ENCODE results near the gene NCOA6.

The NCOA6 gene

GRCh38 chr20:34824806-34825529 lies 483 bp downstream of the NCOA6 start:
- H4K20me1 ChIP-seq (ENCODE audit: control insufficient read depth, insufficient read depth, low read depth, low read length): peaks cover 15% of the 10 kb centered on the region; the same call in 1 of the 2 replicates
- H3K36me3 ChIP-seq (ENCODE audit: control insufficient read depth, low read length): peaks cover 7% of the 10 kb centered on the region; the same call in 1 of the 2 replicates
- no peaks in the 10 kb centered on the region for H3K9me2 ChIP-seq (replicated peaks; ENCODE audit: control insufficient read depth, low read length)
- H3K4me2 ChIP-seq (ENCODE audit: low read length): peak overlapping the region; percentile 90
- H3K4me1 ChIP-seq (ENCODE audit: control insufficient read depth, low read length): peaks cover 34% of the 10 kb centered on the region
- peaks cover 53% of the 10 kb centered on the region for H3K79me2 ChIP-seq (ENCODE audit: control insufficient read depth, low read length)
- no peaks in the 10 kb centered on the region for H3K9me3 ChIP-seq (ENCODE audit: control insufficient read depth, insufficient read depth, low read length)
- peak overlapping the region; percentile 100 for H3K4me3 ChIP-seq (ENCODE audit: low read length)
- peak overlapping the region; percentile 61 for H3K27ac ChIP-seq (ENCODE audit: low read depth, low read length)
- no peak for TF ChIP-seq EZH2phosphoT487 (IDR thresholded peaks at IDR 0.05; ENCODE audit: borderline replicate concordance, low read length)
- TF ChIP-seq, protein P1, sequence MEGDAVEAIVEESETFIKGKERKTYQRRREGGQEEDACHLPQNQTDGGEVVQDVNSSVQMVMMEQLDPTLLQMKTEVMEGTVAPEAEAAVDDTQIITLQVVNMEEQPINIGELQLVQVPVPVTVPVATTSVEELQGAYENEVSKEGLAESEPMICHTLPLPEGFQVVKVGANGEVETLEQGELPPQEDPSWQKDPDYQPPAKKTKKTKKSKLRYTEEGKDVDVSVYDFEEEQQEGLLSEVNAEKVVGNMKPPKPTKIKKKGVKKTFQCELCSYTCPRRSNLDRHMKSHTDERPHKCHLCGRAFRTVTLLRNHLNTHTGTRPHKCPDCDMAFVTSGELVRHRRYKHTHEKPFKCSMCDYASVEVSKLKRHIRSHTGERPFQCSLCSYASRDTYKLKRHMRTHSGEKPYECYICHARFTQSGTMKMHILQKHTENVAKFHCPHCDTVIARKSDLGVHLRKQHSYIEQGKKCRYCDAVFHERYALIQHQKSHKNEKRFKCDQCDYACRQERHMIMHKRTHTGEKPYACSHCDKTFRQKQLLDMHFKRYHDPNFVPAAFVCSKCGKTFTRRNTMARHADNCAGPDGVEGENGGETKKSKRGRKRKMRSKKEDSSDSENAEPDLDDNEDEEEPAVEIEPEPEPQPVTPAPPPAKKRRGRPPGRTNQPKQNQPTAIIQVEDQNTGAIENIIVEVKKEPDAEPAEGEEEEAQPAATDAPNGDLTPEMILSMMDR (IDR thresholded peaks at IDR 0.05; ENCODE audit: low read depth, low read length, poor library complexity, severe bottlenecking): peak; percentile 21
- peaks cover 5% of the 10 kb centered on the region; the same call in 1 of the 2 replicates for H3F3A ChIP-seq (ENCODE audit: control insufficient read depth, insufficient read depth)
- no peaks in the 10 kb centered on the region for H3K27me3 ChIP-seq (ENCODE audit: control insufficient read depth, low read length)

GRCh38 chr20:34824452-34824805 lies 1.0 kb downstream of the NCOA6 start:
- H3K27me3 ChIP-seq (ENCODE audit: control insufficient read depth, low read length): no peaks in the 10 kb centered on the region
- peaks cover 15% of the 10 kb centered on the region; the same call in 1 of the 2 replicates for H4K20me1 ChIP-seq (ENCODE audit: control insufficient read depth, insufficient read depth, low read depth, low read length)
- peak overlapping the region; percentile 61 for H3K27ac ChIP-seq (ENCODE audit: low read depth, low read length)
- no peaks in the 10 kb centered on the region for H3K9me3 ChIP-seq (ENCODE audit: control insufficient read depth, insufficient read depth, low read length)
- peak overlapping the region; percentile 90 for H3K4me2 ChIP-seq (ENCODE audit: low read length)
- H3K9me2 ChIP-seq (replicated peaks; ENCODE audit: control insufficient read depth, low read length): no peaks in the 10 kb centered on the region
- H3K4me3 ChIP-seq (ENCODE audit: low read length): peak overlapping the region; percentile 100
- H3F3A ChIP-seq (ENCODE audit: control insufficient read depth, insufficient read depth): peaks cover 5% of the 10 kb centered on the region; the same call in 1 of the 2 replicates
- TF ChIP-seq EZH2phosphoT487 (IDR thresholded peaks at IDR 0.05; ENCODE audit: borderline replicate concordance, low read length): no peak
- TF ChIP-seq, protein P1 (IDR thresholded peaks at IDR 0.05; ENCODE audit: low read depth, low read length, poor library complexity, severe bottlenecking): no peak
- H3K4me1 ChIP-seq (ENCODE audit: control insufficient read depth, low read length): peaks cover 32% of the 10 kb centered on the region
- peaks cover 59% of the 10 kb centered on the region for H3K79me2 ChIP-seq (ENCODE audit: control insufficient read depth, low read length)
- peaks cover 7% of the 10 kb centered on the region; the same call in 1 of the 2 replicates for H3K36me3 ChIP-seq (ENCODE audit: control insufficient read depth, low read length)

DNA sequence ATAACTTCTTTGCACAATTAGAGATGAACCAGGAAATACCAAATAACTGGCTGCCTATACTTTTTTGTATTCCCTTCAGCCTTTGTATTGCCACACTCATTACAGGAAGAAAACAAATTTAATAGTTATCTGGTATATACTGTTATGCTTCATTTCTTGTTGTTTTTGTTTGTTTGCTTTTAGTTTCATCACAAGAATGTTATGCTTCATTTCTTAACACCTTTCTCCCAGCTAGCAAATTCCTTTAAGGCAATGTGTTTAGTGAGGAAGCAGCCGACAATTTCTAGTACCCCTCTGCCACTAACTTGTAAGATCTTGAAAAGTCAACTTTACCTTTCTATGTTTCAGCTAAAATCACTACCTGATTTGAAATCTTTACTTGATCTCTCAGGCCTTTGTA lies 1.4 kb downstream of the NCOA6 start:
- H3K9me3 ChIP-seq (ENCODE audit: control insufficient read depth, insufficient read depth, low read length): no peaks in the 10 kb centered on the region
- H3K9me2 ChIP-seq (replicated peaks; ENCODE audit: control insufficient read depth, low read length): no peaks in the 10 kb centered on the region
- no peaks in the 10 kb centered on the region for H3K27me3 ChIP-seq (ENCODE audit: control insufficient read depth, low read length)
- H3K27ac ChIP-seq (ENCODE audit: low read depth, low read length): no peak overlapping the region
- H4K20me1 ChIP-seq (ENCODE audit: control insufficient read depth, insufficient read depth, low read depth, low read length): peaks cover 15% of the 10 kb centered on the region; the same call in 1 of the 2 replicates
- H3K79me2 ChIP-seq (ENCODE audit: control insufficient read depth, low read length): peaks cover 63% of the 10 kb centered on the region
- H3K4me2 ChIP-seq (ENCODE audit: low read length): peak overlapping the region; percentile 90
- H3K36me3 ChIP-seq (ENCODE audit: control insufficient read depth, low read length): peaks cover 7% of the 10 kb centered on the region; the same call in 1 of the 2 replicates
- H3K4me1 ChIP-seq (ENCODE audit: control insufficient read depth, low read length): peaks cover 29% of the 10 kb centered on the region
- H3K4me3 ChIP-seq (ENCODE audit: low read length): peak overlapping the region; percentile 100
- TF ChIP-seq, protein P1 (IDR thresholded peaks at IDR 0.05; ENCODE audit: low read depth, low read length, poor library complexity, severe bottlenecking): no peak
- no peak for TF ChIP-seq EZH2phosphoT487 (IDR thresholded peaks at IDR 0.05; ENCODE audit: borderline replicate concordance, low read length)
- peaks cover 4% of the 10 kb centered on the region; the same call in 1 of the 2 replicates for H3F3A ChIP-seq (ENCODE audit: control insufficient read depth, insufficient read depth)

All from DOHH2 (cell line).